ENCODE measurements around the gene EPC1.
A peak's percentile ranks its signal among the peaks of the same experiment; 100 is the strongest.
"Not testable (repeated sequence)": the region's sequence is repeated elsewhere in the genome, so short reads cannot be mapped to it uniquely, and the experiment has no call there.

EPC1 gene

GRCh38 chr10:32372000-32372875, 25.3 kb upstream of the EPC1 start:
- DNase-seq, result no peak

GRCh38 chr10:32371101-32371500, 24.1 kb upstream of the EPC1 start:
- no peak for DNase-seq

DNA sequence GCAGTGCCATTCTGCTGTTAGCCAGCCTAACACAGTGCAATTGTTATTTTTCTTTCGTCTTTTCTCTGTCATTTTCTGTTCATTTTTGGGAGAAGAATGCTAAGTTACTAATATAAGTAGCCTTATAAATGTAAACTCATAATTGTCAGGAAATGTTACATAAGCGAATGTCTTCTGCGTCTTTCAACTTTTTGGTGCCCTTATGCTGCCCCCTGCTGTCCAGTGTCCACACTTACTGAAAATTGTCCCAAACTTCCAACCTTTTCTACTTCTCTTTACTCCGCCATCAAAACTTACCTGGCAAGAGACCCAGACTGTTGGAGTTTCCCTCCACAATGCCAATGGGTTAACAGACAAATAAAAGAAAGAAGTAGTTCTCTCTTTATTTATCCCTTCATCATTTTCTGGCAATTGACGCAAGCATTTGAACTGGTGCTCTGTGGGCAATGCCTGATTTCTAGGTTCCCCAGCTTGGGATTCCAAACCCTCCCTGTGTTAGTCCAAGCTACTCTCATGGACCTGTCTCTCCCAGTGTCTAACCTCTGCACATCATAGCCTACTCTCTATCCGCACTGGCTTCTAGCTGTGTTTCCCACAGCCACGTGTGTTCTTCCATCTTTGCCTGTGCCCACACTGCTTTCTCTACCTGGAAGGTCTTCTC, 21.0 kb upstream of the EPC1 start:
- peak; percentile 3 to 67 for DNase-seq

GRCh38 chr10:32366588-32366987, 19.6 kb upstream of the EPC1 start:
- DNase-seq, result no peak

- DNase-seq, result no peak
Measured at GRCh38 chr10:32366111-32366510, 19.2 kb upstream of the EPC1 start.

GRCh38 chr10:32365404-32365803, 18.4 kb upstream of the EPC1 start:
- DNase-seq, result not testable (repeated sequence)

- DNase-seq, result no peak
Measured at GRCh38 chr10:32362571-32362970, 15.6 kb upstream of the EPC1 start.

DNA sequence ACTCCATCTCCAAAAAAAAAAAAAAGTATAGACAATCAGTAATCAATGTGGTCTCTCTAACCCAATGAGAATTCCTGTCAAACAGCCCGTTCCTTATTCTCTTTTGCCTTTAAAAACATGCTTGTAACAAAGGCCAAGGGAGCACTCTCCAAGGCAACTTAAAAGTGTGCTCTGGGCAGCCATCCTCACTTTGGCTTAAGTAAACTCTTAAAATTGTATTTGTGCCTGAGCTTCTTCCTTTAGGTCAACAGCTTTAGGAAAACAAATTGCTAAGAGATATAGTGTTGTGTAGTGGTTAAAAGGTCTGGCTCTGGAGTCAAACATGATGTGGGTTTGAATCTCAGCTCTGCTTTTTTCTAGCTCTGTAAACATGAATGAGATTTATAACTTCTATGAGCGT, 13.9 kb upstream of the EPC1 start:
- DNase-seq, result no peak

DNA sequence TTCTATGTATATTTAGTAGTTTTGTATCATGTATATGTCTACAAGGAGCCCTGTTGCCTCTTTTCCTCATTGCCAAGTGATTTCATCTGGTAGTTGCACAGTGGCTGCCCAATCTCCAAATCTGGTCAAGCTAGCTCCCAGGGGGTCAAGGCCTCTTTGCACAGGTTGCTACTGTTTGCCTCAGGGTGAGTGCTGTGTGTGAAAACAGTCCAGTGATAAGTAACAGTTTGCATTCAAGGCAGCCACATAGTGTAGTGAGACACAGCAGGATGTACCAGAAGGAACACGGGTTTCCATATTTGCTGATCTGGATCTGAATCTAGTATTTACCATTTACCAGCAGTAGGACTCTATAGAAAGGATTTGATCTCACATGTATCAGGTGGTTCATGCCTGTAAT, 13.3 kb upstream of the EPC1 start:
- no peak for DNase-seq

DNA sequence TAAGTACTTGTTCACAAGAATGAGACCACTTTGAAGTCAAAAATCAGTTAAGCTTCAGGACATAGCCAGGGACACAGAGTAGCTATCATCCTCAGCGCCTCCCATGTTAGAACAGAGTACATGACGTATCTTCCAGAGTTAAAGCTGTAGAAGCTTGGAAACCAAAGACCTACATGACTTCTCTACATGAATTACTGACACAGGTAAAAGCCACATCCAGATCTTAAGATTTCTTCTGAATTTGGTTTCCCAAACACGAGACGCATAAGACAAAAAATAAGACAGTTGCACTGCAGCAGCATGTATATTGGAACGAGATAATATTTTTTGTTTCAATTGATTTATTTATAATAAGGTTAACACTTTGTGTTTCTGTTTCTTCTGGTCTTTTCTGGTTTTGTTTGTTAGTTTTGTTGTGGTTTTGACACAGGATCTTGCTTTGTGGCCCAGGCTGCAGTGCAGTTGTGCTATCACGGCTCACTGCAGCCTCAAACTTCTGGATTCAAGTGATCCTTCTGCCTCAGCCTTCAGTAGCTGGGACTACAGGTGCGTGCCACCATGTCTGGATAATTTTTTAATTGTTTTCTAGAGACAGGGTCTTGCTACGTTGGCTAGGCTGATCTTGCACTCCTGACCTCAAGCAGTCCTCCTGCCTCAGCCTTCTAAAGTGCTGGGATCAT, 10.2 kb upstream of the EPC1 start:
- no peak for DNase-seq

DNA sequence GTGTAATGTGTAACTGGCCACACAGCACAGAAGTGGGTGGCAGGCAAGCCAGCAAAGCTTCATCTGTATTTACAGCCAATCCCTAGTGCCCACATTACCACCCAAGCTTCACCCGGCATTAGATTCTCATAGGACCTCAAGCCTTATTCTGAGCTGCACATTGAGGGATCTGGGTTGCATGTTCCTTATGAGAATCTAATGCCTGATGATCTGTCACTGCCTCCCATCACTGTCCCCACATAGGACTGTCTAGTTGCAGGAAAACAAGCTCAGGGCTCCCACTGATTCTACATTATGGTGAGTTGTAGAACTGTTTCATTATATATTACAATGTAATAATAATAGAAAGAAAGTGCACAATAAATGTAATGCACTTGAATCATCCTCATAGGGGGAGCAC, 7.7 kb upstream of the EPC1 start:
- not testable (repeated sequence) for DNase-seq

DNA sequence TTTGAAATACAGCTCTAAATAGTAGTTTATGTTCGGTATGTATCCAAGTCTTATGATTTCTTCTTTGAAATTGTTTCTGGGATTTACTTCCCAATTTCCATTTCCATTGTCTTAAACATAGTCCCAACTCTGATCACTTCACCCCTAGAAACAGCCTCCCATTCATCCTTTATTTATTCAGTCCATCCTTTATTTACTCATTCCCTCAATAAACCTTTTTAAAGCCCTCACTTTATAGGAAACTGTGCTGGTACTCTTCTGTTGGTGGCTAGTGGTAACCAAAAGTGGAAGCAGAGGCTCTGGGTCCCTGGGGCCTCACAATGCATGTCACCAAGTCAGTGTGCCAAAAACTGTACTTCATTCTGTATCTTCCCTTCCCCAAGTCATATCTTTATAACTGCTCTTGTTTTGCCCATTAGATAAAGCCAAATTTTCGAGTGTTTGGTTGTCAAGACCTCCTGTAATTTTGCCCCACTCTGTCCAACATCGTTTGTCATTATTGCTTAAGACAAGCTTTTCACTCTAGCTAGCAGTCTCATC, 3.9 kb upstream of the EPC1 start:
- DNase-seq, result peak in 1 of 2 donors; percentile 26

DNA sequence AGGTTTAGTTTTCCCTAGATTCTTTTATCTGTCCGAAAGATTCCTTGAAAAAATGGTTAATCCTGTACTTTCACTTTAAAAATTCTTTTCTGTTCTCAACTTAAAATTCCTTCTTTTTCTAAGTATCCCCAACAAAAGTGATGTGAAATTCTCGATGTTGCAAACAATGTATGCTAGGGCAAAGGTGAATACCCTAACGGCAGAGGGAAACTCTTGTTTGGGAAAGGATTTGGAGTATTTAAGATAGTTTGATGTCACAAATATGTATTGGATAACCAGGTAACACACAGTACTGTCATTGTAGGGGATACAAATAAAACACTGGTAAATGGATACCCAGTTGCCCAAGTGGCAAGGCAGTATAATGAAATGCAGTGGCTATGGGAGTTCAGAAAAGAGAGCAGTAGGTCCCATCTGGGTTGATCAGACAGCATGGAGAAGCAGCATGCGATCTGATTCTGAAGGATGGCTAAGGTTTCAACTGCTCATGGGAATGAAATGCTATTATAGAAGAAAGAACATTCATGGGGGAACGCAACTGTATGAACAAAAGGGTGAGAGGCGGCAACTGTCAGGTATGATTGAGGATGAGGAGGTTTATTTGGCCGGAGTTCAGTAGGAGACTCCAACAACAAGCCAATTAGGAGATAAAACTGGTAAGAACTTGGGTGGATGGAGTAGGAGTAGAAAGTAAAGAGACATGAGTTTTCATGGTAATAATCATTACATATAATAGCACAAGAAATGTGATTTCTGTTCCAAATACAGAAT, 3.2 kb upstream of the EPC1 start:
- DNase-seq, result no peak

- DNase-seq, result no peak
Measured at GRCh38 chr10:32349199-32349585, 2.2 kb upstream of the EPC1 start.

DNA sequence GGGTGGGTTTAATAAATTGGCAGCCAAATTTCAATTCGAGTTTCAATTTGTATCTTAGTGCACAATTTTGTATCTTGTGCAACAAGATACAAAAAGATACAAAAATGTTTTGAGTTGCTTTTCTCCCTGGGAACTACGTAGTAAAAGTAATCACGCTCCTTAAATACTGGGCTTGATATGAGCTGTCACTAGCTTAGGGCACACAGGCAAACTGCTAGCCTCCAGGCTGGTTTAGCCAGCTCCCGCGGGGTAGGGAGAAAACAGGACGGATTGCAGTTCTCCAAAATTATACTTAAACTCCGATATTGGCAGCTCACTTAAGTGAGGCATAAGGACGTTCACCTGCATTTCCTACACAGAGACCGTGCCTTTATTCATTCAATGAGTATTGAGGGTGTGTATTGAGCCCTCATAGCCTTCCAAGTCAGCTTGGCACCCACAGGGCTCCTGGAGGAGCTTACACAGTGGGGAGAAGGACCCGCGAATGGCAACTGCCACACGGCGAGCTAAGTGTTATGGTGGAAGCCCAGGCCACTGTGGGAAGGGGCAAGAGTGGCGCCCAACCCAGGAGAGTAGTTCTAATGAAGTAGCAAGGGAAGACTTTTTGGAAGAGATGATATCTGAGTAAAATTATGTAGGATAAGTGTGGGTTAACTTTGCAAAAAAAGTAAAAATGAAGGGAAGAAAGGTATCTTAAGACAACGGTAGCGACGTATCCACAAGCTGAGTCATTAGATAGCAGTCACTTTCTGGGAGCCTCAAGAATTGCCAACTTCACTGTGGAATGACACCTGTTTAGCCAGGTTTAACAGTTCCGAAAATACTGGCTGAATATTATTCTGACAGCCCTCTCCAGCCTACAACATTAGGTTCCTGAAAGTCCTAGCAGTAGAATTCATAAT, 1.6 kb upstream of the EPC1 start:
- no peak for DNase-seq

DNA sequence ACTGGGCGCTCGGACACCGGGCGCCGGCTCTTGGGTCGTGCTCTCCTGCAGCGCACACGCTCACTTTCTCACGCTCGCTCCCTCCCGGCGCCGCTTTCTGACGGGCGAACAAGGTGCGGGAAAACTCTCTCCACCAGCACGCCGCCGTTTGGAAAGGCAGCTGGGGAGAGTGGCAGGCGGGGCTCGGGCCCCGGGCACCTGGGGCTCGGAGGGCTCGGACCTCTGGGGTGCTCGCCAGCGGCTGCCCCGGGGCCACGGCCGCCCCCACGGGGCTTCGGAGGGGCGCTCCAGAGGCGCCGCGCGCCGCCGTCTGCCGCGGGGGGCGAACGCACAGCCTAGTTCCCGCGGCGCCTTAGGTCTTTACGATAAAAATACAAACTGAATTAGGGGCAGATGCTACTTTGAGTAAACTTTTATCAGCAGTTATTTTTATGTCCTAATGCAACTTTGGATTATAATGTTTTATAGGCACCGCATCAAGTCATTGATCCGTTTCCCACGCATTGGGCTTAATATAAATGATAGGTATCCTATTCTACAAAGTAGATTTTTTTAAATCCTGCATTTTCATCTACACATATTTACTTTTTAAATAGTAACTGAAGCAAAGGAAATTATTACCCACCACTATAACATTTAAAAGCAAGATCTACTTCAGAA, 535 bp upstream of the EPC1 start:
- DNase-seq, result peak in 1 of 2 donors; percentile 71

GRCh38 chr10:32346134-32346550, 816 bp downstream of the EPC1 start:
- DNase-seq, result peak; percentile 89 to 98

GRCh38 chr10:32341596-32341995, 5.4 kb downstream of the EPC1 start:
- no peak for DNase-seq

- no peak for DNase-seq
Measured at GRCh38 chr10:32340596-32341180, 6.3 kb downstream of the EPC1 start.

GRCh38 chr10:32338262-32338661, 8.7 kb downstream of the EPC1 start:
- DNase-seq, result no peak

- no peak for DNase-seq
Measured at GRCh38 chr10:32337350-32337749, 9.6 kb downstream of the EPC1 start.
